Ishikawa (cell line): ENCODE measurements around the gene SLC11A2.

Experiments used
- CREB1 ChIP-seq: IDR thresholded peaks from 2 replicates; pipeline ENCODE4 v1.6.1; 2012; ENCODE audit warnings: low read depth
- TAF1 ChIP-seq: IDR thresholded peaks from 2 replicates; pipeline ENCODE4 v1.6.1; 2012; ENCODE audit warnings: low read depth, mild to moderate bottlenecking
- YY1 ChIP-seq: IDR thresholded peaks from 2 replicates; pipeline ENCODE4 v1.6.1; 2012; ENCODE audit warnings: low read depth

DNA sequence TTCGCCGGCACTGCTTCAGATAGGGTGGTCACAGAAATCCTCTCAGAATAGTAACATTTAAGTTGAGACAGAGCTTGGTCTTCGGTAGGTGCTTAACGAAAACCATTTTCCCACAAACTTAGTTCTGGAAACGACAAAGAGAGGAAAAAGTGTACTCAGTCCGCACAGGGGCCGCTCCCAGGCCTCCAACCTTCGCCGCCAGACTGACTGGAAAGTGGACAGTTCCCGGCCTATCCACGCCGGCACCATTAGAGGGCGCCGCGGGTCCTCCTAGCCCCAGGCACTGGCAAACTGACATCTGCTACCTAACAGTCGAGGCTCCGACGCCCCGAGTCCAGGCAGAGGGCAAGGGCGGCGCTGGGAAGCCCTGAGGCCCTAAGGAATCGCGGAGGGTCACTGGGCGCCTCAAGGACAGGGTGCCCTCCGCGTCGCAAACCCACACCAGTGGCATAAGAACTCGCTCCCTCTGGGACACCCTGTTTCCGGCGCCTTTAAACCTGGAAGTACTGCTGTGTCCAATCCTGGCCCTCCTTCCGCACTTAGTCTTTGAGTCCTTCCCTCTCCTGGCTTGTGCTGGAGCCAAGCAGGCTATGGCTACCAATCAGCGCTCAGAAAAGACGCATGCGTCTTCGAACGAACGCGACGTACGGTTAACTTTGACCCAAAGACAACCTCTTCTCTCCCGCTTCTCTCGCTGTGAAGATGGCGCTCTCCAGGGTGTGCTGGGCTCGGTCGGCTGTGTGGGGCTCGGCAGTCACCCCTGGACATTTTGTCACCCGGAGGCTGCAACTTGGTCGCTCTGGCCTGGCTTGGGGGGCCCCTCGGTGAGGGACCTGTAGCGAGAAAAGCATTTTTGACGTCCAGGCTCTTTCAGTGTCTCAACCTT lies 21.7 kb upstream of the SLC11A2 start, which contains the start of gene LETMD1:
- TF ChIP-seq YY1: peak; percentile 94
- TF ChIP-seq TAF1: peak; percentile 95
- TF ChIP-seq CREB1: no peak; the same call in 1 of the 2 replicates
